SJCRH30 (cell line): Measurements from ENCODE around the gene DNAH8. TPM values are rescaled to one million over a fixed set of nuclear protein-coding genes. Genes with fewer than 3 reads are reported as not detected.
"Not testable (repeated sequence)": the region's sequence is repeated elsewhere in the genome, so short reads cannot be mapped to it uniquely, and the experiment has no call there.

ENCODE experiments used
- DNase-seq, 2 experiments: peaks; one replicate each; pipeline ENCODE4 v3.0.0-alpha.2; 2015 to 2020
- H3K27ac ChIP-seq: fragments of 250-450 bp; sonication (Bioruptor Pico); 2 replicates; pipeline ENCODE4 v1.5.1; 2020; ENCODE audit warnings: mild to moderate bottlenecking, moderate library complexity
- H3K27me3 ChIP-seq: fragments of 250-450 bp; sonication (Bioruptor Pico); 2 replicates; pipeline ENCODE4 v1.5.1; 2020; ENCODE audit warnings: mild to moderate bottlenecking, moderate library complexity
- H3K36me3 ChIP-seq: fragments of 250-450 bp; sonication (Bioruptor Pico); 2 replicates; pipeline ENCODE4 v1.5.1; 2020; ENCODE audit warnings: mild to moderate bottlenecking, moderate library complexity
- H3K4me1 ChIP-seq: fragments of 250-450 bp; sonication (Bioruptor Pico); 2 replicates; pipeline ENCODE4 v1.5.1; 2020; ENCODE audit warnings: mild to moderate bottlenecking, moderate library complexity
- H3K4me3 ChIP-seq: fragments of 250-450 bp; sonication (Bioruptor Pico); 2 replicates; pipeline ENCODE4 v1.5.1; 2020; ENCODE audit warnings: mild to moderate bottlenecking, moderate library complexity
- H3K9me3 ChIP-seq: fragments of 250-450 bp; sonication (Bioruptor Pico); replicated peaks from 2 replicates; pipeline ENCODE4 v1.5.1; 2020; ENCODE audit warnings: mild to moderate bottlenecking, moderate library complexity
- total RNA-seq: library from RNA; depleted of rRNA; stranded (reverse); fragments of >200 nt; shearing (Covaris generic); gene quantifications from 2 replicates; pipeline ENCODE4 v1.2.3, GENCODE V29; 2014

The DNAH8 gene
- total RNA-seq, 1 experiment from 2014 or later, result under 0.01 TPM

GRCh38 chr6:38876475-38876874 is 161.4 kb downstream of the DNAH8 start:
- no peaks in the 10 kb centered on the region for H3K36me3 ChIP-seq
- no peaks in the 10 kb centered on the region; the same call in 1 of the 2 replicates for H3K9me3 ChIP-seq
- no peaks in the 10 kb centered on the region for H3K4me1 ChIP-seq
- no peak overlapping the region for H3K4me3 ChIP-seq
- H3K27me3 ChIP-seq, result no peaks in the 10 kb centered on the region
- no peak overlapping the region for H3K27ac ChIP-seq
- DNase-seq, result peak in 1 of 2 experiments; percentile 53

GRCh38 chr6:38877721-38878120 is 162.6 kb downstream of the DNAH8 start:
- Histone ChIP-seq H3K4me1 (no peaks in the 10 kb centered on the region), H3K36me3 (no peaks in the 10 kb centered on the region), H3K27ac (no peak overlapping the region), H3K9me3 (no peaks in the 10 kb centered on the region; the same call in 1 of the 2 replicates), H3K27me3 (no peaks in the 10 kb centered on the region), H3K4me3 (no peak overlapping the region)
- no peak for DNase-seq

DNA sequence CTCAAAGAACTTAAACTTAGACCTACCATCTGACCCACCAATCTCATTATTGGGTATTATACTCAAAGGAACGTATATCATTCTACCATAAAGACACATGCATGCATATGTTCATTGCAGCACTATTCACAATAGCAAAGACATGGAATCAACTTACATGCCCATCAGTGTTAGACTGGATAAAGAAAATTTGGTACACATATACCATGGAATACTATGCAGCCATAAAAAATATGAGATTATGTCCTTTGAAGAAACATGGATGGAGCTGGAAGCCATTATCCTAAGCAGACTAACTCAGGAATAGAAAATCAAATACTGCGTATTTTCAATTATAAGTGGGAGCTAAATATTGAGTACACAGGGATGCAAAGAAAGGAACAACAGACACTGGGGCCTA is 167.0 kb downstream of the DNAH8 start:
- Histone ChIP-seq H3K36me3 (no peaks in the 10 kb centered on the region), H3K27me3 (no peaks in the 10 kb centered on the region), H3K4me3 (no peak overlapping the region), H3K9me3 (no peaks in the 10 kb centered on the region; the same call in 1 of the 2 replicates), H3K27ac (no peak overlapping the region), H3K4me1 (no peaks in the 10 kb centered on the region)
- no peak for DNase-seq

DNA sequence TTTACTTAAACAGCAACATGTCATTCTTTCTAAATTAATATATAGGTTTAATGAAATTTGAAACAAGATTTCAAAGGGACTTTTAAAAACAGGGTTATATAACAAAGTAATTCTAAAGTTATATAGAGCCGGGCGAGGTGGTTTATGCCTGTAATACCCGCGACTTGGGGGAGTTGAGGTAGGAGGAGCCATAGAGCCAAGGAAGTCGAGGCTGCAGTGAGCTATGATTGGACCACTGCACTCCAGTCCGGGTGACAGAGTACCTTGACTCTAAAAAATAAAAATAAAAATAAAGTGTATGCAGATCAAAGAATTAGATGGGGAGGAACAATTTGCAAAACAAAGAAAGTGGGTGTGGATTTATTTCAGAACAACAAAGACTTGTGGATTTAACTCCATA is 182.4 kb downstream of the DNAH8 start:
- Histone ChIP-seq H3K4me3 (no peak overlapping the region), H3K4me1 (no peaks in the 10 kb centered on the region), H3K9me3 (no peaks in the 10 kb centered on the region), H3K36me3 (no peaks in the 10 kb centered on the region), H3K27me3 (0 out of 2 replicates have a peak, but pooled peaks cover 2% of the 10 kb centered on the region), H3K27ac (no peak overlapping the region)
- no peak for DNase-seq

GRCh38 chr6:38901802-38902522 is 186.9 kb downstream of the DNAH8 start:
- H3K36me3 ChIP-seq, result no peaks in the 10 kb centered on the region
- H3K27me3 ChIP-seq, result 0 out of 2 replicates have a peak, but pooled peaks cover 2% of the 10 kb centered on the region

GRCh38 chr6:38906582-38906981 is 191.5 kb downstream of the DNAH8 start:
- H3K27ac ChIP-seq, result no peak overlapping the region
- H3K36me3 ChIP-seq, result no peaks in the 10 kb centered on the region
- no peaks in the 10 kb centered on the region for H3K9me3 ChIP-seq
- peaks cover 22% of the 10 kb centered on the region for H3K4me1 ChIP-seq
- no peak for DNase-seq
- no peaks in the 10 kb centered on the region for H3K27me3 ChIP-seq
- no peak overlapping the region for H3K4me3 ChIP-seq

More at GRCh38 chr6:38901802-38902522, 186.9 kb downstream of the DNAH8 start:
- no peak overlapping the region for H3K4me3 ChIP-seq
- DNase-seq, result no peak
- no peaks in the 10 kb centered on the region; the same call in 1 of the 2 replicates for H3K4me1 ChIP-seq
- no peaks in the 10 kb centered on the region for H3K9me3 ChIP-seq
- no peak overlapping the region for H3K27ac ChIP-seq

DNA sequence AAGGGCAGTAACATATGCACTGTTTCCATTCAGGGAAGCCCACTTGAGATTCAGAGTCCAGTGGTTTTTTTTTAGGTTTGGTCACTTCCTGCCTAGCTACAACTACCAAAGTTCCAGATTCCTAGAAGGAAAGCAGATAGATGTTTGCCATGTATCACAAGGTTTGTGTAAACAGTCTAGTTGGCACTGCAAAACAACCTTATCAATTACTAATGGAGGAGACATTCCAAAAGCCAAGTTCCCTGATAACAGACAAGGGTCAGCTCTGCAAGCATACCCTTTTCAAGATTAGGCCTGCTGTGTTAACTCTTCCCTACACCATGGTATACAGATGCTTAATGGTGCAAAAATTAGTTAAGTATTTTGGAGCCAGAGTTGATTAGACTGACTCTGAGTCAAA is 192.2 kb downstream of the DNAH8 start:
- DNase-seq, result no peak
- peaks cover 22% of the 10 kb centered on the region for H3K4me1 ChIP-seq

GRCh38 chr6:38909015-38909730 is 194.1 kb downstream of the DNAH8 start:
- H3K4me1 ChIP-seq, result peaks cover 22% of the 10 kb centered on the region
- no peaks in the 10 kb centered on the region for H3K36me3 ChIP-seq
- DNase-seq, result peak; percentile 73 to 89
- H3K4me3 ChIP-seq, result peak overlapping the region; percentile 32
- H3K27ac ChIP-seq, result peak overlapping the region; percentile 97
- no peaks in the 10 kb centered on the region for H3K9me3 ChIP-seq
- no peaks in the 10 kb centered on the region for H3K27me3 ChIP-seq

More for the DNA sequence above, 192.2 kb downstream of the DNAH8 start:
- H3K27ac ChIP-seq, result no peak overlapping the region
- no peak overlapping the region for H3K4me3 ChIP-seq
- H3K27me3 ChIP-seq, result no peaks in the 10 kb centered on the region
- no peaks in the 10 kb centered on the region for H3K36me3 ChIP-seq
- H3K9me3 ChIP-seq, result no peaks in the 10 kb centered on the region

- Histone ChIP-seq H3K4me3 (no peak overlapping the region), H3K9me3 (no peaks in the 10 kb centered on the region), H3K36me3 (no peaks in the 10 kb centered on the region), H3K27ac (peak overlapping the region; percentile 97; the same call in 1 of the 2 replicates), H3K4me1 (peaks cover 22% of the 10 kb centered on the region), H3K27me3 (no peaks in the 10 kb centered on the region)
- peak in 1 of 2 experiments; percentile 7 for DNase-seq
Observed at GRCh38 chr6:38910207-38910606, 195.1 kb downstream of the DNAH8 start.

GRCh38 chr6:38912378-38912777 is 197.3 kb downstream of the DNAH8 start:
- Histone ChIP-seq H3K36me3 (no peaks in the 10 kb centered on the region), H3K9me3 (no peaks in the 10 kb centered on the region), H3K4me3 (no peak overlapping the region), H3K27ac (no peak overlapping the region), H3K4me1 (peaks cover 22% of the 10 kb centered on the region), H3K27me3 (no peaks in the 10 kb centered on the region)
- DNase-seq, result no peak

- Histone ChIP-seq H3K4me3 (no peak overlapping the region), H3K27ac (no peak overlapping the region), H3K4me1 (peaks cover under 1% of the 10 kb centered on the region; the same call in 1 of the 2 replicates), H3K9me3 (no peaks in the 10 kb centered on the region), H3K36me3 (no peaks in the 10 kb centered on the region), H3K27me3 (no peaks in the 10 kb centered on the region)
- DNase-seq, result peak in 1 of 2 experiments; percentile 15
Observed at GRCh38 chr6:38915205-38915925, 200.3 kb downstream of the DNAH8 start.

DNA sequence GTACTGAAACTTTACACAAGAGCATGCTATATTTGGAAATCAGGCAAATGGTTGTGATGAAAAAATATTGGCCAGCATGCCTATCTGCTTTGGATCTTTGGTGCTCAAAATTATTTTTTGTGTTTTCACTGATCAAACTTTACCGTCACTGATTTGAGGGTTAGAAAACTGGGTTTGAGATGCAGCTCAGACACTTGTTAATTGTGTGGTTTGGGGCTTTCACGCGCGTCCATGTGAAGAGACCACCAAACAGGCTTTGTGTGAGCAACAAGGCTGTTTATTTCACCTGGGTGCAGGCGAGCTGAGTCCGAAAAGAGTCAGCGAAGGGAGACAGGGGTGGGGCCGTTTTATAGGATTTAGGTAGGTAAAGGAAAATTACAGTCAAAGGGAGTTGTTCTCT is 206.4 kb downstream of the DNAH8 start:
- H3K36me3 ChIP-seq, H3K4me3 ChIP-seq, H3K9me3 ChIP-seq, DNase-seq, H3K27me3 ChIP-seq, H3K4me1 ChIP-seq, H3K27ac ChIP-seq: not testable (repeated sequence)

- DNase-seq, result no peak
- 0 out of 2 replicates have a peak, but pooled peaks cover under 1% of the 10 kb centered on the region for H3K27me3 ChIP-seq
- no peaks in the 10 kb centered on the region for H3K4me1 ChIP-seq
- H3K36me3 ChIP-seq, result no peaks in the 10 kb centered on the region
- no peak overlapping the region for H3K27ac ChIP-seq
- no peaks in the 10 kb centered on the region for H3K9me3 ChIP-seq
- no peak overlapping the region for H3K4me3 ChIP-seq
Observed at GRCh38 chr6:38924791-38925509, 209.8 kb downstream of the DNAH8 start.

DNA sequence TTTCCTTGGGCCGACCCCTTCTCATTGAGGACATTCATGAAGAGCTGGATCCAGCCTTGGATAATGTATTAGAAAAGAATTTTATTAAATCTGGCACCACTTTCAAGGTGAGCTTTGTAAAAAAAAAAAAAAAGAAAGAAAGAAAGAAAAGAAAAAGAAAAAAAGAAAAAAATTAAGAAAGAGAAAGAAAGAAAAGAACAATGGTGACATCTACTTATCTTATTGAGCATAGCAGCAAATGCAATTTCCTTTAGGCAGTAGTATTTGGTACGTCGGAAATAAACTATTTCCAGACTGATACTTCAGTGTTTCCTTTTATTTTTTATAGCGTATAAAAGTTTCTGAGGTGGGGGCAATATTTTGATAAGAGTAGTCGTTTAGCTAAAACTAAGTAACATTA is 214.4 kb downstream of the DNAH8 start:
- Histone ChIP-seq H3K27me3 (peaks cover 16% of the 10 kb centered on the region), H3K4me3 (no peak overlapping the region), H3K27ac (no peak overlapping the region), H3K4me1 (no peaks in the 10 kb centered on the region), H3K36me3 (no peaks in the 10 kb centered on the region), H3K9me3 (no peaks in the 10 kb centered on the region)
- DNase-seq, result no peak
